SH-SY5Y (cell line): ENCODE results near the gene HMCN2.

Experiments
- GATA2 ChIP-seq: IDR thresholded peaks from 2 replicates; pipeline ENCODE4 v1.6.1; 2011; ENCODE audit warnings: mild to moderate bottlenecking, low read depth, low read length
- GATA3 ChIP-seq: IDR thresholded peaks from 2 replicates; pipeline ENCODE4 v1.6.1; 2011; ENCODE audit warnings: low read depth, mild to moderate bottlenecking, low read length, moderate library complexity

Gene HMCN2

DNA sequence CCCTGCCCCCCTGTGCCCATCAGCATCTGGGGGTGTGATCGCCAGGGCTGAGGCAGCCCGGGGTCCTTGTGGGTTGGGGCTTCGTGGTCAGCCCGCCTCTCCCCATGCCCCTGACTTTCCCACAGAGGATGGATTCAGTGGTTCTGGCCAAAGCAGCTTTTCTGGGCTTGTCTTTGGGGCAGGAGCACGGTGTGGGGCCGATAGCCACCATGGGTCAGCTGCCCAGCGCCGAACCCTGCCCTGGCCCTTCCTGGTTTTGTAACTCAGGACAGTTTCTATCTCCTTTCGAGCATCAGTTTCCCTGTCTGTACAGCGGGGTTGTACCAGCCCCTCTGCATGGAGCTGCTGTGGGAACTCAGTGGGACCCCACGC, 77.1 kb downstream of the HMCN2 start:
- no peak for TF ChIP-seq GATA3
- no peak for TF ChIP-seq GATA2

DNA sequence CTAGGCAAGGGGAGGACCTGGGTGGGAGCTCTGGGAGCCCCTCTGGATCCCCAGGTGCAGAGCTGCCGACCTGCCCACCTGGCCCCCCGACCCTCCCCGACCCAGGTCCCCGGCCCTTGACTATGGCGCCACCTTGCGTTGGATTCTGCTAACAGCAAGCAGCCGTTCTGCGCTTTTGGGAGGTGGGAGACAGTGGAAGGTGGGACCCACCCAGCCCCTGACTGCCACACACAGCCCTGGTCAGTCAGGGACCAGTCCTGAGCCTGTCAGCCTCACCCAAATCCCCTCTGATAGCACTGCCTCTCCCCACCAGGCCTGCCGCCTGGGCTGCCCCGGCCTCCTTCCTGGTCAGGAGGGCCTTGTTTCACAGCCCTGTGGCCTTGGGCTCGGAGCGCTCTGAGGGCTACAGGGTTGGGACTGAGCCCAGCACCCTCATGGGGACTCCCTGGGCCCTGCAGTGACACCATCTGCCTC, 77.9 kb downstream of the HMCN2 start:
- TF ChIP-seq GATA2, result no peak
- no peak for TF ChIP-seq GATA3

DNA sequence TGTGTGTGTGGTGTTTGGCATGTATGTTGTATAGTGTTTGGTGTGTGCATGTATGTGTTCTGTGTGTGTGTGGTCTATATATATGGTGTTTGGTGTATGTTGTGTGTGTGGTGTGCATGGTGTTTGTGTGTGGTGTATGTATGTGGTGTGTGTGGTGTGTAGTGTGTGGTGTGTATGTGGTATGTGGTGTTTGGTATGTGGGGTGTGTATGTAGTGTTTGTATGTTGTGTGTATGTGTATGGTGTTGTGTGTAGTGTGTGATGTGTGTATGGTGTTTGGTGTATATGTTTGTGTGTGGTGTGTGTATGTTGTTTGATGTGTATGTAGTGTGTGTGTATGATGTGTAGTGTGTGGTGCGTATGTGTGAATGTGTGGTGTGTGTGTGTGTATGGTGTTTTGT, 78.8 kb downstream of the HMCN2 start:
- no peak for TF ChIP-seq GATA3

DNA sequence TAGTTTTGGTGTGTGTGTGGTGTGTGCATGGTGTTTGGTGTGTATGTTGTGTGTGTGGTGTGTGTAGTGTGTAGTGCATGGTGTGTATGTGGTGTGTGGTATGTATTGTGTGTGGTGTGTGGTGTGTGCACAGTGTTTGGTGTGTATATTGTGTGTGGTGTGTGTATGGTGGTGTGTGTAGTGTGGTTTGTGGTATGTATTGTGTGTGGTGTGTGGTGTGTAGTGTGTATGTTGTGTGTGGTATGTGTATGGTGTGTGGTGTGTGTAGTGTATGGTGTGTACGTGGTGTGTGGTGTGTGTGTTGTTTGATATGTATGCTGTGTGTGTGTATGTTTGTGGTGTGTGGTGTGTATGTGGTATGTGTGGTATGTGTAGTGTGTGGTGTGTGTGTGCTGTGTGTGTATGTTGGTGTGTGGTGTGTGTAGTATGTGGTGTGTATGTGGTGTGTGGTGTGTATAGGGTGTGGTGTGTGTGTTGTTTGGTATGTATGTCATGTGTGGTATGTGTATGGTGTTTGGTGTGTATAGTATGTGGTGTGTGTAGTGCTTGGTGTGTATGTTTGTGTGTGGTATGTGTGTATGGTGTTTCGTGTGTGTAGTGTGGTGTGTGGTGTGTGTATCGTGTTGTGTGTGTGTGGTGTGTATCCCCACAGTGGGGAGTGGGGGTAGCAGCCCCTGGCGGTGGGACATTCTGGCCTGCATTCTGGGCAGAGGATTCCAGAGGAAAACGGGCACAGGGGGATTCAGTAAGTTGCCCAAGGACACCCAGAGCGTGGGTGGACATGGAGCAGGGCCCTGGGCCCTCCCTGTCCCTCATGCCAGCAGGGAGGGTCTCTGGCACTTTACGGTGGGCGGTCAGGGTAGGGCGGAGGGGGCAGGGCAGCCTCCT, 79.7 kb downstream of the HMCN2 start:
- no peak for TF ChIP-seq GATA3
- TF ChIP-seq GATA2, result no peak

DNA sequence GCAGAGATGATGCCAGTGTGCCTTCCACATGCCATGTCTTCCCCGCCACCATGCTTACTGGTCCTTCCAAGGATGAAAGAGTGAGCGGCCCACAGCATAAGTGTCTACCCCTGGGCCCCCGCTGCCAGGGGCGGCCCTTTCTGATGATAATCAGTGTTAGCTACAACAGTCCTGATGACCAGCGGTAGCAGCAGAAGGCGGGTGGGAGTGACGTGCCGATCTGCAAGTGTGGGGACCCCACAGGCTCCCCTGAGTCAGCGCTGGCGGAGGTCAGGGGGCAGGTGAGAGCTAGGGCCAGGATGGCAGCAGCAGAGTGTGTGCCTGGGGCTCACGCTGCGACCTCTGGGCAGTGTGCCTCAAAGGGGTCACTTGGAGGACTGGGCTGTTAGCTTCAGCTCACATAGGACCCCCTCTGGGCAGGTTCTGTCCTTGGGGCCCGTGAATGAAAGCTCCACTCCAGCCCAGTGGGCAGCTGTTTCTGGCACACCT, 80.4 kb downstream of the HMCN2 start:
- TF ChIP-seq GATA2 (no peak), GATA3 (no peak)

DNA sequence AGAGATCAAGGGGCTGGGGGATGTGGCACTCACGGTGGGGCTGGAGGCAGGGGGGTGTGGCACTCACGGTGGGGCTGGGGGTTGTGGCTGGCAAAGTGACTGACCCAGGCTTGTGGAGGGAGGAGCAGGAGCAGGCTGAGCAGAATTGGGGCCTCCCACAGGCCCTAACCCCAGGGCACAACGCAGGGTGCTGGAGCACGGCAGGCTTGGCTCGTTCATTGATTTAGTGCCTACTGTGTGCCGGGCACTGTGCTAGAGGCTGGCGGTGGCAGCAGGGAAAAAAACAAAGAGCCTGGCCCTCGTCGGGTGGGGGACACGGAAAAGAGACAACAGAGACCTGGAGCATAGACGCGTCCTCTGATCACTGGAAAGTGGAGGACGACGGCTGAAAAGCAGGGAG, 80.9 kb downstream of the HMCN2 start:
- TF ChIP-seq GATA3 (no peak), GATA2 (no peak)

DNA sequence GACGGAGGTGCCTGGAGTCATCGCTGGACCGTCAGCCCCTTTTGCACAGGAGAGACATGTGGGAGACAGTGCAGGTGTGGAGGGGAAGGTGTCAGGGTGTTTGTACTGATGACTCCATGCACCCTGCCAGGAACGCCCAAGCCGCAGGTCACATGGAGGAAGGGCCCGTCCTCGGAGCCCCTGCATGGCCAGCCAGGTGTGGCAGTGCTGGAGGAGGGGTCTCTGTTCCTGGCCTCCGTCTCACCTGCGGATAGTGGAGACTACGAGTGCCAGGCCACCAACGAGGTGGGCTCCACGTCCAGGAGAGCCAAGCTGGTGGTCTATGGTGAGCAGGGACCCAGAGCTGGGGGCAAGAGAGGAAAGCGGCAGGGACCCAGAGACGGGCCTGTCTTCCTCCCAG, 81.5 kb downstream of the HMCN2 start:
- no peak for TF ChIP-seq GATA2
- TF ChIP-seq GATA3, result no peak

DNA sequence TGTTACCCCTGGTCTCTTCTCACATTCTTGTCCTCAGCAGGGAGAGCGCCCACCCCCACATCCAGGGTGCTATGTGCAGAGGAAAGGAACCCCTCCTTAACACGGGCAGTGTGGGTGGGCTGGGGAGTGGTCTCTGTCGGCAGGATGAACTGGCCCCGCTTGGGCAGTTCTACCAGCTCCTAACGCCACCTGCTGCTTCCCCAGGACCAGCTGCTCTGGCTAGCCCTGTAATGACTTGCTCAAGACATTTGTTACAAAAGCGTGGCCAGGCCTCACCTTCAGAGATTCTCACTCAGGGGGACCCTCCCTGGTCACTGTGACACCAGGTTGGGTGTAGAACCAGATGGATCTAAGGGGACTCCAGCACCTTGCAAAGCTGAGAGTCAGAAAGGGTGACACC, 82.4 kb downstream of the HMCN2 start:
- no peak for TF ChIP-seq GATA3
- TF ChIP-seq GATA2, result no peak

DNA sequence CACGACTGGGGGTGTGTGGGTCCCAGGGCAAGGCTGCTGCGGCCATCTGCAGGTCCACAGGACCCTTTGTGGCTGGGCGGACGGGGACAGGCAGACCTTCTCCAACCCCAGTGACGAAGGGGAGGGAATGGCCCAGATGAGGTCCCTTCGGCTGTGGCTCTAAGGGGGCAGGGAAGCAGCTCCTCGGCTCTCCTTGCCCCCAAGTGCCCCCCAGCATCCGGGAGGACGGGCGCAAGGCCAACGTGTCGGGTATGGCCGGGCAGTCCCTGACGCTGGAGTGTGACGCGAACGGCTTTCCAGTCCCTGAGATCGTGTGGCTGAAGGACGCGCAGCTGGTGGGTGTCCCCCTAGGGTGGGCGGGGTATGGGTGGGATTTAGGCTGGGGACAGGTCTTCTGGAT, 82.8 kb downstream of the HMCN2 start:
- no peak for TF ChIP-seq GATA3
- TF ChIP-seq GATA2, result no peak

DNA sequence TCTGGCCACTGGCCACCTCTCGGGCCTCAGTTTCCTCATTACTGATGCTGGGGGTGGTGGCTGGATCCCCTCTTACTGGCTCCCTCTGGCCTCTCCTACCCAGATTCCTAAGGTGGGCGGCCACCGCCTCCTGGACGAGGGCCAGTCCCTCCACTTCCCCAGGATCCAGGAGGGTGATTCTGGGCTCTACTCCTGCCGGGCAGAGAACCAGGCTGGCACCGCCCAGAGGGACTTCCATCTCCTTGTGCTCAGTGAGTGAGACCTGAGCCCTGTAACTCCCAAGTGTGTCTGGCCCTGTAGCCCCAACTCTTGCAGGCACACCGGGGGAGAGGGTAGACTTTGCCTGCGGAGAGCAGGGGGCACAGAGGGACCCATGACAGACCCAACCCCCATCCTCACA, 83.3 kb downstream of the HMCN2 start:
- TF ChIP-seq GATA2, result no peak
- no peak for TF ChIP-seq GATA3

DNA sequence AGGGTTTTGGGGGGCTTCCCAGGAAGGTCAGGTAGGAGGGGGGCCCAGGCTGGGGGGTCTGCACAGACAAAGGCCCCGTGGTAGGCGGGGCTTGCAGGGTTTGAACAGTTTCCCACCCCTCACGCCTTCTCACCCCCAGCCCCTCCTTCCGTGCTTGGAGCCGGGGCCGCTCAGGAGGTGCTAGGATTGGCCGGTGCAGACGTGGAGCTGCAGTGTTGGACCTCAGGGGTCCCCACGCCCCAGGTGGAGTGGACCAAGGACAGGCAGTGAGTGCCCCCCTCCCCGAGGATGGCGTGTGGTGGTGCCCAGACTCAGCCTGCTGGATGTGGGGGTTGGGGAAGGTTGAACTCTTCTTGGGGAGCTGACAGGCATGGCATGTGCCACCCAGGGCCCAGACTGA, 83.8 kb downstream of the HMCN2 start:
- TF ChIP-seq GATA2 (no peak), GATA3 (no peak)

DNA sequence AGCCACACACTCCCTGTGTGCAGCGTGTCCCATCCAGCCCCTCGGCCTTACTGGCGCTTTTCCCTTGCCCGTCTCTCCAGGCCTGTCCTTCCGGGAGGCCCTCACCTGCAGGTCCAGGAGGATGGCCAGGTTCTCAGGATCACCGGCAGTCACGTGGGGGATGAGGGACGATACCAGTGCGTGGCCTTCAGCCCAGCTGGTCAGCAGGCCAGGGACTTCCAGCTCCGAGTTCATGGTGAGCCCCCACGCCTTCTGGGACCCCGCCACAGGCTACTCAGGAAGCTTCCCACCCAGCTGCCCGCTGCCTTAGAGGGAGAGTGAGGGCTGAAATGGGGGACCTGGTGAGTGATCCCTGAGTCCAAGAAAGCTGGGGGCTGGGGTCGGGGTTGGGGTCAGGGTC, 85.8 kb downstream of the HMCN2 start:
- no peak for TF ChIP-seq GATA3
- TF ChIP-seq GATA2, result no peak

DNA sequence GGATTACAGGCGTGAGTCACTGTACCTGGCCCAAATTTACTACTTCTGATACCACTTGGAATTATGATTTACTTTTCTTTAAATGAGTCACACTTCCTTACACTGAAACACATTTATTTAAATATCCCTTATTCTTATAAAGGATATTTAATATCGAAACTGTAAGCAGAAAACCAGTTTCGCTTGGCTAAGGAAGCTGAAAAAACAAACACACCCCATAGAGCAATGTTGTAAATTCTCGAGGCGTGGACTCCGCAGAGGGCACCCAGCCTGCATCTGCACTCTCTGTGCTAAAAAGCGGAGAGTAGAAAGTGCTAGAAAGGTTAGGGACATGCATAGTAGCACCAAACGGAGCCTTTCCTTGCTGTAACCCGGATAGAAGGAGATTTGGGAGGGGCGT, 86.5 kb downstream of the HMCN2 start:
- TF ChIP-seq GATA3 (no peak), GATA2 (no peak)

DNA sequence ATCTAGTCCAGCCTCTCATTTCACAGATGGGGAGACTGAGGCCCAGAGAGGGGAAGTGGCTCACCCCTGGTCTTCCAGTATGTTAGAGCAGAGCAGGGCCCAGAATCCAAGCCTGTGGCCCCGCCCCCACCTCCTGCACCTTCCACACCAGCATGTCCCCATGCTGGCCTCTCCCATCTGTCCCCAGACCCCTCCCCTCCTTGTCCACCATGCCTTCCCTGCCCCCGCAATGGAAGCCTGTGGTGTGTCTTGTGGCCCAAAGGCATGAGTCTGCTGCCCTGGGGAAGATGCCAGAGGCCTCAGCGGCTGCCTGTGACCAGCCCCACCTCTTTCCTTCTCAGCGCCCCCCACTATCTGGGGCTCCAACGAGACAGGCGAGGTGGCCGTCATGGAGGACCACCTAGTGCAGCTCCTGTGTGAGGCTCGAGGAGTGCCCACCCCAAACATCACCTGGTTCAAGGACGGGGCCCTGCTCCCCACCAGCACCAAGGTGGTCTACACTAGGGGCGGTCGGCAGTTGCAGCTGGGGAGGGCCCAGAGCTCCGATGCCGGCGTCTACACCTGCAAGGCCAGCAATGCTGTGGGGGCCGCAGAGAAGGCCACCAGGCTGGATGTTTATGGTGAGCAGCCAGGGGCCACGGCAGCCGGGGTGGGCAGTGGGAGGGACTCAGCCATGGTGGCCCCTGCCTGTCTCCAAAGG, 87.2 kb downstream of the HMCN2 start:
- TF ChIP-seq GATA3, result no peak
- no peak for TF ChIP-seq GATA2

DNA sequence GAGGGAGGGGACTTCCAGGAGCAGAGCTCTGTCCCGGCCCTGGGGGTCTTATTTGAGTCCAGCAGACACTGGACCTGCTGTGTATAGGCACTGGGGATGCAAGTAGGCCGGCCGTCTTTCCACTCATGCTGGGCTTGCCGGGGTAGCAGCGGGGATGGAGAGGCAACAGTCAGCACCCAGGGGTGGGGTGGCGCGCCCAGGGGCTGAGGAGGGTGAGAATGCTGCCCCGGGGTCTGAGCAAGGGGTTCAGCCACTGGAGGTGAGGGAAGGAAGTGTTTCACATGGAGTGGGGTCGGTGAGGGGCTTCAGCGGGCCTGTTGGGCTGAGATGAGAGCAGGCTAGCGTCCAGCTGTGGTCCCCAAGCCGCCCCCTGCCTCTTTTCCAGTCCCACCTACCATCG, 88.8 kb downstream of the HMCN2 start:
- TF ChIP-seq GATA3 (no peak), GATA2 (no peak)
